ENCODE data around the gene MYCT1.

MYCT1 gene

GRCh38 chr6:152726313-152726712, 28.6 kb downstream of the MYCT1 start:
- DNase-seq: no peak

GRCh38 chr6:152727507-152727906, 29.8 kb downstream of the MYCT1 start:
- DNase-seq: no peak

GRCh38 chr6:152734630-152735029, 36.9 kb downstream of the MYCT1 start:
- DNase-seq: no peak

- no peak for DNase-seq
These were observed 39.1 kb downstream of the MYCT1 start for GRCh38 chr6:152736687-152737273.

- no peak for DNase-seq
These were observed 47.9 kb downstream of the MYCT1 start for GRCh38 chr6:152745509-152746171.

- no peak for DNase-seq
These were observed 48.5 kb downstream of the MYCT1 start for GRCh38 chr6:152746172-152746553.

GRCh38 chr6:152748843-152749242, 51.1 kb downstream of the MYCT1 start:
- DNase-seq: peak in 1 of 2 experiments; percentile 0

- DNase-seq: no peak
These were observed 51.6 kb downstream of the MYCT1 start for GRCh38 chr6:152749336-152749735.

- DNase-seq: no peak
These were observed 53.0 kb downstream of the MYCT1 start, which contains the start of gene VIP for GRCh38 chr6:152750694-152751093. Gene VIP (plus strand): TSS chr6:152750797. CDS start chr6:152752178, 1,381 bp downstream.

- DNase-seq: no peak
These were observed 67.6 kb downstream of the MYCT1 start for GRCh38 chr6:152765331-152765730.

GRCh38 chr6:152769159-152769558, 71.5 kb downstream of the MYCT1 start:
- DNase-seq: no peak

- no peak for DNase-seq
These were observed 72.3 kb downstream of the MYCT1 start for GRCh38 chr6:152769993-152770392.

GRCh38 chr6:152771061-152771687, 73.5 kb downstream of the MYCT1 start:
- DNase-seq: no peak

Measured in NCI-H2081 (cell line).